Measurements from ENCODE around the gene RBPJL.
"Not testable (repeated sequence)": the region's sequence is repeated elsewhere in the genome, so short reads cannot be mapped to it uniquely, and the experiment has no call there.

Gene RBPJL

DNA sequence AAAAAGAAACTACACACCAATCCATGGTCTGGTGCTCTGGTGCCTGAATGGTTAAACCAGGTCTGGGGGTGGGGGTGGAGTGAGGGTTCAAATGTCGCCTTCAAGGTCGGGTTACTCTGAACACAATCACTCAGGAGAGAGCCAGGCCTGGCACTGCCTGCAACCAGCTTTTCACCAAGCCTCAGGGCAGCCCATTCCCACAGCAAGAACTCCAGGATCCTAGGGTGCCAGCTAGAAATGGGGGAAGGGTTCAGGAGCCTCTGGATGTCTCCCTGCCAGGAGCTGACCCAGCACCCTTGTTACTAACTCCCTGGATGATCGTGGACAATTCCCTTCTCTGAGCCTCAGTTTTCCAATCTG lies 34.9 kb downstream of the RBPJL start:
- peak in 1 of 58 donors; percentile 19 for DNase-seq

DNA sequence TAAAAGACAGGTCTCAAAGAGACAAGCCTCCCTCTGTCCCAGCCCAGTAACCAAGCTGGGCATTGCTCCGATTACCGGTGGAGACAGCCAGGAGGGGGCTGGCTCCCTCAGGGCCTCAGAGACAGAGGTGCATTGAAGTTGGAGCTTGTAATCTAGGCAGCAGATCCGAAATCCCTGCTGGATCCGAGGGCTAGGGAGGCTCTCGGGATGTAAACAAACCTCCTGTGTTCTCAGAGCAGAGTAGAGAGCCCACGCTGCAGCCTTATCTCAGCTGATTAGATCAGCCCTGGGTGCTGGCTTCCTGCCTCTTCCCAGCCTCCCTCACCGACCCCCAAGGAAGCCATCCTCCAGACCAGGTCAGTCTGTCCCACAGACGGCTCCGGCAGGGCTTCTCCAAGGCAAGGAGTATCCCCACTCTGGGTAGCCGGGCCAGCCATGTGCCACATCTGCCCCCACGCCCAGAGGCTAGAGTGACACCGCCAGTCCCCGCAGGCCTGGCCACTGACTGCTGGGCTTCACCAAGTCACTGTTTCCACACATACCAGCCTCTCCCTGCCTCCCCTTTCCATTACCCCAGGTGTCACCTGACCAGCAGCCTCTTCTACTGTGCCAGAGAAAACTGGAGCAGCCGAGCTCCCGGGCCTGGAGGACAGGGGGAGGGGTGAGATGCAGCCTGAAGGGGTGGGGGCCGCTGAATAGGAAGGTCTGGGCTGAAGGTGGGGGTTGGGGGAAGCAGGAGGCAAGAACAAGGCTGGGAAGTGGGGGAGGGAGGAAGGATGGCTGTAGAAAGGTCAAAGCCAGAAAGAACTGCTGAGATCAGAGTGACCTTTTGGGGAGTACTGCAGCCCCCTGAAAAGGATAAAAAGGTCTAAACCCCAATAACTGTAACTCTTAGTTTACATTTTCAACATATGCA lies 35.6 kb downstream of the RBPJL start:
- peak in 50 of 58 donors; percentile 14 to 80 (median 50) for DNase-seq

DNA sequence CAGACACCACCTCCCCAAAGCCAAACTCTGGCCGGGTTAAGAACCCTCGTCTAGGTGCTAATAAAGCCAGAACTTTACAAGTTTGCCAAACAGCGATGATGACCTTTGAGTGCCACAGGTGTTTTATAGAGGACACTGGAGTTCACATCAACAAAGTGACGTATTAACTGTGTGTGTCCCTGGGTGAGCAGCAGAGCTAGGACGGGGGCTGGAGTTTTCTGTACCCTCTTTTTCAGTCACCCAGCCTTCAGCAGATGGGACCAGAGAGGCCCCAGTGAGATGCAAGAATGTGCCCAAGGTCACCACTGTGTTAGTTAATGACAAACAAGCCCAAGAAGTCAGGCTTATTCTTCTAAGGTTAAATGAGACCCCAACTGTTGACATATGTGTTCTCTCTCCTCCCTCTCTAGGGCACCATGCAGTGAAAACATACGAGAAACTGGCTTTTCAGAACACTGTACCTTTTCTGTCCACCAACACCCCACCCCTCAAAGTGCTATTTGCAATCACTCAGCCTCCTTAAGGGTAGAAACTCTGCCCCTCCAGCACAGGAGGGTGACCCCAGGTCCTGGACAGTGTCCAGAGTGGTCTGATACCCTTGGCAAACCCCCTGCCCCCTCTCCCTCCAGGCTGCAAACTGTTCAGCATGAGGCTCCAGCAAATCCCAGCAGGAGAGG lies 36.4 kb downstream of the RBPJL start:
- no peak for DNase-seq

DNA sequence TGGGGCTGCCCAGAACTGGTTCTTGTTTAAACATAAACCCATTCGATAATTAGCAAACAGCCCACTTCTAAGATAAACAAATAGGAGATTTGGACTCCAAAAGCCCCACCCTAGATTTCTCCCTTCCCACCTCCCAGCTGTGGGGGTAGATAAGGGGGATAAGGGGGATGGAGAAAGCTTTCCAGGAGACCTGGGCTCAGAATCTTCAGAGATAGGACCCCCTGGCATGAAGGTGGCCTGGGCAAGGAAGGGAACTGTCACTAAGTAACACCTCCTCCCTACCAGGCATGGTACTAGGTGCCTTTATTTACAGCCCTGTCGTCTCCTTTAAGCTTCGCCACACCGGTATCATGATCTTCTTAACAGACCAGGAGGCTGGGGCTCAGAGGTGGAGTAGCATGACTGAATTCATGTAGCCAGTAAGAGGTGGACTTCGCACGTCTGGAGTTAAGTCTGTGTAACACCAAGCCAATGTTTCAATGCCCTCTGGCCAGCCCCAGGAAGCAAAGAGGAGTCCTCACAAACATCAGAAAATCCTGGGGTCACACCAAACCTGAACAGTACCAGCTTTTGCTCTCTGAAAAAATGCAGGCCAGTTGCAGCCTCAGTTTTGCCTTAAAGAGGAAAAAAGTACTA lies 37.0 kb downstream of the RBPJL start:
- DNase-seq = no peak

DNA sequence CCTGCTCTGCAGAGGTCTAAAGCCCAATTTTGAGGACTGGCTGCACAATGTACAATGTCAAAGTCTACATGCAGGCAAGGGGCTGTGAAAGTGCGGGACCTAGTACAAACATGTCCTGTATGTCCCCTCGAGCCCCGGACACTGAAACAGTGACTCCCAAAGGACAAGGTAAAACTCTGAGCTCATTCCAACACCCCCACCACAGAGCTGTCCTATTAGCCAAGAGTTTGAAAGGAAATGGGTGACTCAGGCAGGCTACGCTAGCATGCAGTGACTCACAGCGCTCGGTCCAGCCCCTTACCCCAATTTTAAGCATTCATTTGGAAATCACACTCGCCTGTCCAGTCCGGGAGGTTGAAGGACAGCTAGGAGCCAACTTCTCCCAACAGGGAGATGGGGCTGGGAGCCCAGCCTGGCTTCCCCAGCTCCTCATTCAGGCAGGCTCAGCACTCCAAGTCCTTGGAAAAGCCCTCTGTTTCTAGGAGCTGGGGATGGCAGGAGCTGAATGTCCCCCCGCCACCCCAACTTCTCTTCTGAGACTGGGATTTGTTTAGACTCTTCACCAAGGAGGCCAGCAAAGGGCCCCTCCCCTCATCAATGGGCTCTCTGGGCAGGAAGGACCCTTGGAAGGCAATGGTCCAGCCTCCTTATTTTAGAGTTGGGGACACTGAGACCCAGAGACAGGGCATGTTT lies 37.7 kb downstream of the RBPJL start:
- peak in 43 of 58 donors; percentile 8 to 88 (median 44) for DNase-seq

DNA sequence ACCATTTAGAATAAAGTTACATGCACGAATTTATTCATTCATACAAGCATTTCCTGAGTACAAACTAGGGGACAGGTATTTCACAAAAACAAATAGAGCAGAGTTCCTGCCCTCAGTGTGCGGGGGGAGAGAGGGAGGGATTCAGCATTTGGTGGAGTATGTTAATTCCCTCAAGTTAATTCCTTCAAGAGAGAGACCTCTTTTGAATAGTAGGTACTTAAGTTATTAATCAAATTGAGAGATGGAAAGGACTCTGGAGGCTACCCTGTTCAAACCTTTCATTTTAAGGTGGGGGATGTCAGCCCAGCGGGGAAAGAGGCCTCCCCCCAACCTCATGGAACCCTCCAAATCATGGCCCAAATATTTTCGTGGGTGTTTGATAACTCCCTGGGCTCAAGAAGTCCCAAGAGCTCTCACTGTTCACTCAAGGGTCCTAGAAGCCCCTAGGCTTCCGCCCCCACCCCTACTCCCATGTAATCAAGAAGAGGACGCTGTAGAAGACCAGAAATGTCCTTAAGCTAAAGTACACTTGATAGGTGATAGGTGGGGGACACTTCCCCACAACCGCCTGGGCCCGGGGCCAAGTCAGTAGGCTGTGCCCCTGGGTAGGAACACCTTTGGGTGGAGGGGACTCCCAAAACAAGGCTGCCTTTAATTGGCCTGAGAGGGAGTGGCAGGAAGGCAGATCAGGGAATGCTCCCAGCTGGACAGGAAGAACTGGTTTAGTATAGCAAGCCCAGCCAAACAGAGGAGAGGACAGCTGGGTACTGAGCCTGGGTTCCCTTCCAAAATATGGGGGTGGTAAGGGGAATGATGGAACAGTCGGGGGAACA lies 38.7 kb downstream of the RBPJL start:
- no peak for DNase-seq

DNA sequence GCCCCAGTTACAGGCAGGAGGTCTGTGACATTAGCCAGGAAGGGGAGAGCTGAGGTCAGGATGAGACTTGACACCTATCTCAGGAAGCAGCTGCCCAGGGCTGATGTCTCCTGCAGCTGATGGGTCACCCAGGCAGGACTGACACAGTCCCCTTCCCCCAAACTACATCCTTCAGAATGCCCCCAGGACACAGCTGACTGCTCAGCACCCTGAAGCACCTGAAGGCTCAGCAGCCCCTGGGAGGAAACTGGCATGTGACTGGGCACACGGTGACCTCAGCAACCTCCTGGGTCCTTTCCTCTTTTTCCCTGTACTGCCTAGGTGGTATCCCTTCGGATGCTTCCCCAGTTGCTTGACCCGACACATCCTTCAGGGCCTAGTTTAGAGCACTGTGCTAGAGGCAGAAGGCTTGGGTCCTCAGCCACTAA lies 39.7 kb downstream of the RBPJL start:
- peak in 1 of 58 donors; percentile 7 for DNase-seq

DNA sequence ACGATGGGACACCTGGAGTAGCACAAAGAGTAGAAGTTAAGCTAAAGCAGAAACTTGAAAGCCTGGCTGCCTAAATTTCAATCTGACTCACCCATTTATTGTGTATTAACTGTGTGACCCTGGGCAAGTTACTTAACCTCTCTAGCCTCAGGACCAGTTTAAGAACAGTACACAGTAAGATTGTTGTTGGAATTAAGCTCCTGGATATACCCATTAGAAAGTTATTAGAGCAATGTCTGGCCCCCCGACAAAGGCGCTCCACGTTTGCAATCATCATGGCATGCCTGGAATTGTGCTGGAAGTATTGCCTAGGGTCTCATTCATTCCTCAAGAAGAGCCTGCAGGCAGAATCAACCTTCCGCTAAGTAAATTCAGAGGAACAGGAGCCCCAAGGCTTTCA lies 40.2 kb downstream of the RBPJL start:
- DNase-seq = no peak

DNA sequence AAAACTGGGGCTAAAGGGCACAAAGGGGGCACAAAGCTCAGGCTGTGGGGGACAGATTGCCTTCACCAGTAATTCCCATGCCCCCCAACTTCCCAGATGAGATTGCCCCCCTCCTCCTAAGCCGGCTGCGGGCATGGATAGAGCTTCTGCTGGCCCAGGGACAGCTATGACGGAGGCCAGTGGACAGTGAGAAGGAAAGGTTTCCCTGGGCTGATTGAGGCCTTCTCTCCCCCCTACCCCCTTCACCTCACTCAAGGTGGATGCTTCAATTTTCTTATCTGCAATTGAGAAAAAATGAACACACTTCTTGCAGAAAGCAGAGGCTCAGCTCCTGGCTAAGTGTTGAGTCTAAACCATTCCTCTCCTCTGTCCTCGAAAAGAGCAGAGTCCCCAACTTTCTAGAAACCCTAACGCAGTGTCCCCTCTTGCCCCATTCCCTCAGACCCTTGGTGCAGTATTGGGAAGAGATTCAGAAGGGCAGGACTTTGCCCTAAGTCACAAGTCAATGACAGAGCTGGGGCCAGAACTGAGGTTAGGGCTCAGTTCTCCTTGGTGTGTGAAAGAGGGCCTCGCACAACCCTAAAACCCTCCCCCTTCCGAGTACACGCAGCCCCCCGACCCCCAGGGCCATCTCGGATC lies 40.8 kb downstream of the RBPJL start:
- DNase-seq = no peak

DNA sequence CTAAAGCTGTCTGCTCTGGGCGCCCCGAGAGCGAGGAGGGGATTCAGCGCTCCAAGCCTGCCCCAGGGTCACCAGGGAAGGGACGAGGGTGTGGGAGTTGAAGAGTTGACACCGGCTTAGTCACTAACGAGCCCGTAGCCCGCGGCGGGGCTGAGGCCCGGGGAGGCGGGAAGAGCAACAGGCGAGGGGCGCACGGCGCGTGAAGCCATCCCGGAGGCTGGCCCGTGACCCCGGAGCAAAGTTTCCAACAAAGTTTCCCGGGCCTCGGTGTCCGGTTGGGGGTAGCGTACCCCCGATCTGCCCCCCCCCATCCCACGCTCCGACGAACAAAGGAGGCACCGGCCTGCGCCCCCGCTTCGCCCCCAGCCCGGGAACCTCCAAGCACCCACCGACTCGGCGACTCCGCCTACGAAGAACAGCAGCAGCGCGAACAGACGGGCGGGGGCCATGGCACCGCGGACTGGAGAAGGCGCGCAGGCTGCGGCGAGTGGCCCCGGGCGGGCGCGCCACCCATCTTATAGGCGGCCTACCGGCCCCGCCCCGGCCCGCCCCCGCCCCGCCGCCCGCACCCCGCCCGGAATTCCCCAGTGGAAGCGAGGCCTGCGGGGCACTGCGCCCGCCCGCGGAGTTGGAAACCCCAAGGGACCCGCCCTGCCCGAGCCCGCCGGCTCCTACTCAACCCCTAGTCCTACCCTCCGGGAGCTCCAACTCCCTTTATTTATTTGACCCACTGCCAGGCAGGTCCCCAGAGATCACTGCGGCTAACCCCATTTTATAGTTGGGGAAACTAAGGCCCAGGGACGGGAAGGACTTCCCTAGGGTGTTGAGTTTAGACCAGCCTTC lies 41.5 kb downstream of the RBPJL start, which contains the start of gene SDC4:
Gene SDC4, minus strand, starts transcription at position 489 of the 843 bp plus-strand sequence. Its CDS starts 40 bp downstream, at position 449.
- DNase-seq = peak in 32 of 58 donors; percentile 5 to 66 (median 32)

DNA sequence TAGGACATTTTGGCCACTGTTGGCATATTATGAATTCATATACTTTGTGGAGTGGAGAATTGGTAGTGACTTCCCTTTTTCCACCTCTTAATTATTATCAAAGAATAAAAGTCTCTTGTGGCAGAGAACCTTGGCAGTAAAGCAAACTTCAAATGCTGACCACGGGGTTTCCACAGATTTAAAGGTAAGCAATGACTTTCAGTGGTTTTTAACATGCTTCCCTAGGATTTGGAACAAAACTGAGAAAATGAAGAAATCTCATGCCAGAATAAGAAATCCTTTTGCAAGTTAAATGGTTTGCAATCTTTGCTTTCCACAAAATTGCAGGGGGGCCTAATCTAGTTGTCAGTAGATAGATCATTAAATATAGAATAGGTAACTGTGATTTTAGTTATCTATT lies 43.6 kb downstream of the RBPJL start:
- no peak for DNase-seq

DNA sequence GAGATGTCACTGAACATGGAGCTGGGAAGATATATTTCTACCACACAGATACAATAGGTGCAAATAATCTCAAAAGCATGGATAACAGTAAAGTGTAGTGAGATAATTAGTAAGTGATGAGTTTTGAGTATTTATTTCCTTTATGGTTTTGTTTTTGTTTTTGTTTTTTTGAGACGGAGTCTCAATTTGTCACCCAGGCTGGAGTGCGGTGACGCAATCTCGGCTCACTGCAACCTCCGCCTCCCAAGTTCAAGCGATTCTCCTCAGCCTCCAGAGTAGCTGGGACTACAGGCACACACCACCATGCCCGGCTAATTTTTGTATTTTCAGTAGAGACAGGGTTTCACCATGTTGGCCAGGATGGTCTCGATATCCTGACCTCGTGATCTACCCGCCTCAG lies 44.2 kb downstream of the RBPJL start:
- not testable (repeated sequence) for DNase-seq

DNA sequence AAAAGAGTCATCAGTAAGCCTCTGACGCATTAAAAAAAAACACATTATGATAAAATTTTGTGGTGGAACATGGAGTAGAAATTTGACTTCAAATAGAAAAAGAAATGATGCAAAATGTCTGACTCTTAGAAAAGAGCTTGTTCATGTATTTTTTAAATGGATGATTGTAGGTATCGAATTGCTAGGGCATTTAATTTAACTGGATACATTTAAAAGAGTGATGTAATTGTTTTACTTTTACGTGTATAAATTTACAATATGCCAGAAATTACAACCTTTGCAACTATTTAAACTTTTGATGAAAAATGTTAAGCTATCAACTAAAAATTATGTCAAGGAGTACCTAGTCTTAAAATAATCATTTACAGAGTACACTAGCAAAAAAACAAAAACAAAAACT lies 46.1 kb downstream of the RBPJL start:
- no peak for DNase-seq

DNA sequence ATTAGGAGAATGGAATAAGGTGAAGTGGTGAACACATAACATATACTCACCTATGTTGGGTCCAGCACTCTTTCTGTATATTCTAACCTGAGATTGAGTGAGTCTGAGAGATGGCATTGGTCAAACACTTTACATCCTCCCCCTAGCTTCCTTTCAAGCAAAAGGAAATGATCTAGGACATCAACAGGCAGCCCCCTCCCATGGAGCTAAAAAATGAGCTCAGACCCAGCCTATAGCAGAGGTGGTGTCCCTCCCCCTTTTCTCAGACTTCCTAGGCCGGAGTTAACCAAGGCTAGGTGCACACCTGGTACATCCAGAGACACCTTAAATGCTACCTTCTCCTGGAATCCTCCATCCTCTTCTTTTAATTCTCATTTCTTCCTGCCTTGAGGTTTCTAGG lies 47.1 kb downstream of the RBPJL start:
- DNase-seq = no peak

DNA sequence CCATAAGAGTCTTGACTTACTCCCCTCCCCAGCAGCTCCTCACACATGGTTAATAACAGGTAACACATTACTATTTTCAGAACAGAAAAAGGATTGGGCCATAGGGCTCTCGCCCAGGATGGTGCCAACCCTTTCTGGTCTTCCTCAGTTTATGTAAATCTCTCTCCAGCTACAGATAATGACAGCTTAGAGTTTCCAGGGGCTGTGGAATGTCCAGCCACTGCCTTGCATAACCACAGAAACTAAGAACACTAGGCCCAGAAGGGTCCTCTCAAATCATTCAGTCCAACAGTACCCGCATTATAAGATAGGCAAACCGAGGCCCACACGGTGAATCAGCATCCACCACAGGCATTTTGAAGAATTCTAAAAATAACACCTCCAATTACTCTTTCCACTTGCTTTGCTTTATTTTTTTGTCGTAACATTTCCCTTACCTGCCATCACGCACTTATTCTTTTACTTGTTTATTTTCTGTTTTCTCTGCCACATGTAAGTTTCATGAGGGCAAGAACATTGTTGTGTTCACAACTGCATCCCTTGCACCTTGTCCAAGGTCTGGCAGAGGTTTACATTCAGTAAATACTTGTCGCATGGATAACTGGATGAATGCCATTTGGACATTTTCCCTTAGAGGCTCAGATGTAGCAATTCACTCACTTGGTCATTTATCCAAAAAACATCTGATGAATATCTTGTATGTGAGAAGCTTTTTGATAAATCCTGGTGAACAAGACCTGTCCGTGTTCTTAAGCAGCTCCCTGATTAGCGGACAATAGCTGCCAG lies 48.0 kb downstream of the RBPJL start:
- DNase-seq = no peak

DNA sequence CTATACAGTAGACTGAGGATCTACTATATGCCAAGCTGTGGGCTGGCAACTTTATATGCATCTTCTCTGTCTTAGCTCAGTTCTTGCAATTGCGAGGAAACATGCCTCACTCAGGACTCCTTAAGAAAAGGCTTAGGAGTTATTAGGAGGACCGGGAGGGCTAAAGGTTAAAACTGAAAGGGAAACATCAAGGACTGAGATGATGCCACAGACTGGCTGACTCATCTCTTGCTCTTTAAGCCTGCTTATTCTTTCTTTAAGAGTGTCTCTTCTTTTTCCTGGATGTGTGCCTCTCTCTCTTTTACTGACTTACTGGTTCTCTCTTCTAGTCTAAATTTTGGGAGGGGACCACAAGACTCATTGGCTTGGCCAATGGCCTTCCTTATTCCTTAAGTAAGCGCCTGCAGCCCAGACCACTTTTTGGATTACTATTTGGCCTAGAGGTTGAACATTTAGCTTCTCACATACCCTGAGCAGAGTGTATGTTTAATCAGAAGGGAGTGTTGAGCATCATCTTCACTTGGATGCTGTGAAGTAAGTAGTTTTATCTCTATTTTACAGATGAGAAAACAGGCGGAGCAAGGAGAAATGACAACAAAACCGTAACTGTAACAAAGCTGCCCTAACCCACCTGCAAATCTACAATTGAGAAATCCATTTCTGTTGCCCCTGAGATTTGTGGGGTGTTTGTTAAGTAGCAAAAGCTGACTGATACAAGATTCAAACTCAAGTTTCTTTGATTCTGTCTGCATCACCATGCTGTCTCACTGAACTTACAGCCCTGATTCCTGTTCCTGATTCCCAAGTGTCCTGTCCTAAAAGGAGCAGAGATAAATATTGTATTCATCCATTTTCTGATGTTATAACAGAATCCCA lies 48.8 kb downstream of the RBPJL start:
- no peak for DNase-seq

Measured in anterior cingulate cortex (tissue), 58 donors.